ENCODE data around the gene PASK. TPM values are rescaled to one million over a fixed set of nuclear protein-coding genes. Genes with fewer than 3 reads are reported as not detected.
"Not testable (repeated sequence)": the region's sequence is repeated elsewhere in the genome, so short reads cannot be mapped to it uniquely, and the experiment has no call there.

The PASK gene
- total RNA-seq, result 6.9 TPM

GRCh38 chr2:241148891-241149674, at the start of gene PASK:
TSS of gene PASK (minus strand) at chr2:241149472. CDS start at chr2:241143032, 6,440 bp downstream.
- peak; percentile 93 for DNase-seq

- no peak for DNase-seq
Measured at GRCh38 chr2:241198381-241199279, 49.4 kb upstream of the PASK start.

DNA sequence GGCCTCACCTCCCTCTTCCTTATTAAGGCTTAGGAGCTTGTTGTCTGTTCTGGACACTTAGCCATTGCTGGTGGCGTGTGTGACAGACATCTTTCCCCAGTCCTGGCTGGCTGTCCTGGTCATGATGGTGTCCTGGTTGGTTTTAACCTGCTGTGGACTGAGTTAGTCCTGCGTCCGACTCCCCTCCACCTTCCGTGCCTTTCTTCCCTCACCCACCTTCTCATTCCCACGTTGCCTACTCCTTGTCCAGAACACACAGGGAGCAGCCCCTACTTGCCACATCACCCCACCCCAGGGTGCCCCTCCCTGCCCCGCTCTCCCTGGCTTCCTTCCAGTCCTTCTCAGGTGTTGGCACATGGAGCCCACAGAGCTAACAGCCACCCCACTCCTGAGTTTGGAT, 48.7 kb upstream of the PASK start:
- no peak for DNase-seq

GRCh38 chr2:241197246-241197645, 48.0 kb upstream of the PASK start:
- DNase-seq, result not testable (repeated sequence)

DNA sequence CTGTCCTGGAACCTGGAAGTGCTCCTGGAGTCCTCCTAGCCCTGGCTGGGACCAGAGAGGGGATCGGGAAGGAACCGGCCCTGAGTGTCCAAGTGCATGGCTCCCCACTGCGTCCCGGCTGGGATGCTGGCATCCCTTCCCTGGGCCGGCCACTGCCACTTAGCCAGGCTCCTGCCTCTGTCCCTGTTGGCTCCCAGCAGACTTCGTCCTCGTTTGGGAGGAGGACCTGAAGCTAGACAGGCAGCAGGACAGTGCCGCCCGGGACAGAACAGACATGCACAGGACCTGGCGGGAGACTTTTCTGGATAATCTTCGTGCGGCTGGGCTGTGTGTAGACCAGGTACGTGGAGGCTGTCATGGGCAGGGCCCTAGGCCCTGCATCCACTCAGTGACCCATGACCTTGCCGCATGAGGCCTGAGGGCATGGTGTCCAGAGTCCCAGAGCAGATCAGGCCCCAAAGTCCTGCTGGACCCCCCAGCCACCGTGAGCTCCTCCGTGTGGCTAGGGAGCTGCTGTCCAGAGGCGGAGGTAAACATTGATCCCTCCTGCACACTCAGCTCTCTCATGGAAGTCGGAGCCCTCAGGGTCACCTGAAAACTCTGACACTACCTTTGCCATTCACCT, 46.3 kb upstream of the PASK start:
- no peak for DNase-seq

- DNase-seq, result no peak
Measured at GRCh38 chr2:241194811-241195210, 45.5 kb upstream of the PASK start.

- no peak for DNase-seq
Measured at GRCh38 chr2:241193271-241193670, 44.0 kb upstream of the PASK start.

GRCh38 chr2:241191081-241191480, 41.8 kb upstream of the PASK start:
- DNase-seq, result no peak

GRCh38 chr2:241190291-241190981, 41.2 kb upstream of the PASK start:
- DNase-seq, result no peak

DNA sequence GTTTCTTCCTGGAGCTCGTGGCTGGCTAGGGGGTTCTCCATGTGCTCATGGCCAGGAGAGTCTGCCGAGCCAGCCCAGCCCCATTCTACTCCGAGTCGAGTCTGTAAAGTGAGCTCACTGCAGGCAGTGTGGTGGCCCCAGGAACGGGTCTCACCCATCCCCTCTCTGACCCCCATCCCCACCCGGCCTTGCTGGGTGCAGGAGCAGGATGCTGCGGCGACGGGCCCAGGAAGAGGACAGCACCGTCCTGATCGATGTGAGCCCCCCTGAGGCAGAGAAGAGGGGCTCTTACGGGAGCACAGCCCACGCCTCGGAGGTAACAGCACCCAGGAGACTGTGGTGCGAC, 40.6 kb upstream of the PASK start:
- DNase-seq, result no peak

DNA sequence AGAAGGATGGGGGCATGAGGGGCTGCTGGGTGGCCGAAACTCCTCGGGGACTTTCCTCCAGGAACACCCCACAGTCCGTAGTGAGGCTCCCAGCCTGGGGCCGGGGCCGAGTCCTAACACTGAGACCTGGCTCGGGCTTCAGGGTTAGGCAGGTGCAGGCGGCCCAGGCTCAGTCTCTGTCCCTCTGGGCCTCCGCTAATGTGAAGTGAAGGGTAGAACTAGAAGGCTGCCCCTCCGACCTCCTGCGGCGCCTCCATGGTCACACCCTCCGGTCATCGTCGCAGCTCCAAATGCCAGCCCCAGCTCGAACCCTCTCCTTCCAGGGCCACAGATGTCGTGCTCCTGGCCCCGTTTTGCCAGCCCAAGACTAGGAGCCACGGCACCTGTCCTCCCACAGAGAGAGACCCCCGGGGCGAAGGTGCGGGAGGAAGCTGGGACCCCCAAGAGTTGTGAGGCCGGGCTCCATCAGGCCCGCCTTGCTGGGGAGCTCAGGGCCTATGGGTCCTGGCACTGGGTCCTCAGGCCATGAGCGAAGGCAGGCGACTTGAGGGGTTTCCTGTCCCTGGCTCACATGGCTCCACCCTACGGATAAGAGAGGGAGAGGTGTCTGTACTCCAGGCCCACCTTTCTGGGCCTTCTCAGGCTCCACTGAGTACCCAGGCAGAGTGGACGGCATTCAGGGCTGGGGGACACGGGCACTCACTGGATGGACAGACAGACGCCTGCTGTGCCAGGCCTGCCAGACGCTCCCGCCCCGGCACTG, 40.0 kb upstream of the PASK start:
- DNase-seq, result no peak

GRCh38 chr2:241188361-241189092, 39.3 kb upstream of the PASK start, which contains the start of gene ANO7:
TSS of gene ANO7 (plus strand) at chr2:241188677. CDS start at chr2:241190064, 1,387 bp downstream.
- no peak for DNase-seq

DNA sequence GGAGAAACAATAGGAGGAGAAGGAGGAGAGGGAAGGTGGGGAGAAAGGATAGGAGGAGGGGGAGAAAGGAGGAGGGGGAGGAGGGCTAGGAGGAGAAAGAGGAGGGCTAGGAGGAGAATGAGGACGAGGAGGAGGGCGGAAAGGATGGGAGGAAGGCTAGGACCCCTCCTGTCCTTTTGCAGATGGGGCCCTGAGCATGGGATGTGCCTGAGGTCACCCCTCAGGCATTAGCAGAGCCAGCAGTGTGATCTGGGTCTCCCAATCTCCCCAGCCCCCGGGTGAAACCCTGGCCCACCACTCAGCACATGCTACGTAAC, 38.6 kb upstream of the PASK start:
- DNase-seq, result no peak

GRCh38 chr2:241187101-241187917, 38.0 kb upstream of the PASK start:
- DNase-seq, result no peak

GRCh38 chr2:241185961-241186360, 36.7 kb upstream of the PASK start:
- no peak for DNase-seq

GRCh38 chr2:241184901-241185300, 35.6 kb upstream of the PASK start:
- no peak for DNase-seq

DNA sequence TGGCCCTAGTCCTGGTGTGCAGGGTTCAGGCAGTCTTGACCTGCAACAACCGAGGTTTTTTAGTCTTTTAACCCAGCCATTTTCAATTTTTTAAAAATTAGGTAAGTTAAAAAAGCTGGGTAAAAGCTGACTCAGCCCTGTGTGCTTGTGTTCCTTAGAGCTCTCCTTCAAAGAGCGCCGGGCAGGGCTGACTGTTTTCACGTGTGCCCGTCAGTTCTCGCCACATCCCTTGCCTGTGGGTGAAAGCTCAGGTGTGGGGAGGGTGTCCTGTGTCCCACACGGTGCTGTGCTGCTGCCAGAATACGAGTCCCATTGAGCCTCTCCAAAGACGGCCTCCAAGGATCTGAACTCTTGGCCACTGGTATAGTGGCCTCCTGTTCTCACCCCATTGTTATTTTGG, 33.9 kb upstream of the PASK start:
- no peak for DNase-seq

GRCh38 chr2:241182531-241183133, 33.4 kb upstream of the PASK start:
- DNase-seq, result no peak

GRCh38 chr2:241182126-241182525, 32.9 kb upstream of the PASK start:
- DNase-seq, result no peak

DNA sequence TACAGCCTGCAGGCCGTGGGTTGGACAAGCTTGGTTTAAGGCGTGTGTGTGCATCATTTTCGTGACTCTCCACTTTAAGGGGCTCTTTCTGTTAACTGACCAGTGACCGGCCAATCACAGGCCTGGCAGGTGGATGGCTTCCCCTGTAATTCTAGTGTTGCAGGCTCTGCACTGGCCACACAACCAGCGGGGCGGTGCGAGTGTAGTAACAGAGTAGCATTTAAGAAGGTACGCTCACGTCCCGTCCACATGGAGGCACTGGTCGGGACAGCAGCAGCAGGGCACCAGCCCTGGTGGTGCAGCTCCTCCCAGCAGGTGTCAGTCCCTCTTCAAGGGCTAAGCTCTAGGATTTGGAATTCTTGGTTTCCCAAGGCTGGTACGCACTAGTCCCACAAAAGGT, 31.2 kb upstream of the PASK start:
- DNase-seq, result no peak
